Ovary (tissue), 9 donors: ENCODE data around the gene NPAS4. TPM values are rescaled to one million over a fixed set of nuclear protein-coding genes. Genes with fewer than 3 reads are reported as not detected.
"Not testable (repeated sequence)": the region's sequence is repeated elsewhere in the genome, so short reads cannot be mapped to it uniquely, and the experiment has no call there.

Experiments
- DNase-seq, 5 donors: peaks; one replicate each; pipeline ENCODE4 v3.0.0-alpha.2; 2019 to 2020
- H3K27ac ChIP-seq, 2 donors: fragments of 200-600 bp; one replicate each; pipeline versions ENCODE4 v1.5.1 to v1.8.0; 2019 to 2022
- H3K27me3 ChIP-seq: fragments of 200-600 bp; one replicate; pipeline ENCODE4 v1.8.0; 2022
- H3K36me3 ChIP-seq: fragments of 200-600 bp; sonication (generic); one replicate; pipeline ENCODE4 v1.5.1; 2019
- H3K4me1 ChIP-seq: one replicate; pipeline ENCODE4 v1.8.1; 2013; ENCODE audit warnings: mild to moderate bottlenecking, moderate library complexity; ENCODE audit not compliant: insufficient read depth
- H3K4me3 ChIP-seq: fragments of 200-600 bp; sonication (generic); one replicate; pipeline ENCODE4 v1.5.1; 2017
- H3K9me3 ChIP-seq, 2 donors: fragments of 200-600 bp in 1 of 2; sonication (generic) in 1 of 2; one replicate each; pipeline versions ENCODE4 v1.5.1 to v1.8.1; 2013 to 2019; ENCODE audit warnings: mild to moderate bottlenecking in 1 of 2, moderate library complexity in 1 of 2
- CTCF ChIP-seq, 3 donors: fragments of 450-650 bp in 2 of 3; fragments of 200-600 bp in 1 of 3; IDR thresholded peaks; one replicate each; pipeline versions ENCODE4 v1.5.1 to v1.8.0; 2016 to 2022; ENCODE audit warnings: antibody characterized with exemption in 3 of 3, mild to moderate bottlenecking in 1 of 3
- EP300 ChIP-seq: sonication (generic); formaldehyde crosslinking; IDR thresholded peaks from one replicate; pipeline ENCODE4 v1.6.1; 2017; ENCODE audit warnings: antibody characterized with exemption
- POLR2A ChIP-seq: fragments of 450-650 bp; IDR thresholded peaks from one replicate; pipeline ENCODE4 v1.6.1; 2017; ENCODE audit warnings: antibody characterized with exemption, mild to moderate bottlenecking, moderate library complexity
- WGBS, 3 donors: extraction: QIAGEN DNeasy Blood & Tissue Kit in 1 of 3; methylation state at CpG; one replicate each; pipeline versions ENCODE4 v1.1.5 to v1.1.7; 2013 to 2017; 5-methylcytosine and 5-hydroxymethylcytosine counted together
- intact Hi-C, 4 donors: fragments of 100-400 bp; cut with DNase I; formaldehyde crosslinking; loops; one replicate each; pipeline versions ENCODE4 v1.11.0 to v1.15.1; 2022 to 2023
- polyA plus RNA-seq, 2 donors: library from polyadenylated mRNA; stranded (reverse); fragments of 200-250 nt in 1 of 2; fragments of 350-450 nt in 1 of 2; fragmentation: Illumina TruSeq in 1 of 2; extraction: RNeasy Lipid Tissue Mini Kit (QIAGEN cat#74804) in 1 of 2; gene quantifications; one replicate each; pipeline ENCODE4 v1.2.3, GENCODE V29; 2013 to 2014
- total RNA-seq, 7 donors: library from RNA; depleted of rRNA in 2 of 7; stranded (reverse); fragments of >200 nt in 2 of 7; fragmentation: NEBNext Ultra II Directional in 3 of 7; extraction: Animal tissue kit (Norgen Biotek cat#: 25700) in 3 of 7; gene quantifications; one replicate each; pipeline versions ENCODE4 v1.1.0 to v1.2.4, GENCODE V29; 2016 to 2023
- donor health status: DM: no; HTN: no; CAD: no; lungs with moderate emphysema.
- donor health status: DM: no; HTN: no; CAD: no.
- donor health status: Bipolar disorder and iron deficiency.
- donor health status: DM: yes; HTN: yes; CAD: no.
- donor health status: DM: no; HTN: no; CAD: no.
- donor health status: DM: yes; HTN: yes; CAD: no.

The NPAS4 gene
- total and polyA plus RNA-seq, 9 donors, result 0.07 to 3.3 (median 0.32) TPM; not detected in 2

GRCh38 chr11:66457826-66458225 is 37.0 kb downstream of the NPAS4 start:
- no peaks in the 10 kb centered on the region for H3K27me3 ChIP-seq
- H3K4me1 ChIP-seq, result no peaks in the 10 kb centered on the region
- no peaks in the 10 kb centered on the region for H3K36me3 ChIP-seq
- 85 to 92% (median 87%) methylated on average over 6 of the region's 6 CpGs for whole genome bisulfite sequencing, 3 donors
- intact Hi-C loops, result no loop called here
- no peak for DNase-seq
- no peak overlapping the region for H3K27ac ChIP-seq
- no peak for TF ChIP-seq POLR2A
- TF ChIP-seq EP300, result no peak
- no peak for TF ChIP-seq CTCF (IDR thresholded peaks at IDR 0.05)
- no peaks in the 10 kb centered on the region for H3K9me3 ChIP-seq
- H3K4me3 ChIP-seq, result no peak overlapping the region

- intact Hi-C loops, result no loop called here
- WGBS, 3 donors, result 54 to 69% (median 67%) methylated on average over 5 of the region's 5 CpGs
- no peak for DNase-seq
These were observed 38.4 kb downstream of the NPAS4 start for GRCh38 chr11:66459138-66459778.

GRCh38 chr11:66462010-66462409 is 41.2 kb downstream of the NPAS4 start:
- no peak overlapping the region for H3K4me3 ChIP-seq
- no peak for DNase-seq
- TF ChIP-seq EP300, result no peak
- no peak for TF ChIP-seq CTCF (IDR thresholded peaks at IDR 0.05)
- no peak for TF ChIP-seq POLR2A
- H3K4me1 ChIP-seq, result no peaks in the 10 kb centered on the region
- H3K9me3 ChIP-seq, result no peaks in the 10 kb centered on the region
- H3K27me3 ChIP-seq, result no peaks in the 10 kb centered on the region
- H3K36me3 ChIP-seq, result no peaks in the 10 kb centered on the region
- no peak overlapping the region for H3K27ac ChIP-seq
- intact Hi-C loops, result no loop called here

More at GRCh38 chr11:66459138-66459778, 38.4 kb downstream of the NPAS4 start:
- Histone ChIP-seq H3K36me3 (no peaks in the 10 kb centered on the region), H3K27ac (no peak overlapping the region), H3K27me3 (no peaks in the 10 kb centered on the region), H3K9me3 (no peaks in the 10 kb centered on the region), H3K4me1 (no peaks in the 10 kb centered on the region), H3K4me3 (no peak overlapping the region)
- no peak for TF ChIP-seq POLR2A
- TF ChIP-seq CTCF (IDR thresholded peaks at IDR 0.05), result no peak

GRCh38 chr11:66462911-66463310 is 42.1 kb downstream of the NPAS4 start:
- intact Hi-C loops, result no loop called here
- no peak for DNase-seq
- Histone ChIP-seq H3K9me3 (no peaks in the 10 kb centered on the region), H3K4me3 (no peak overlapping the region), H3K36me3 (no peaks in the 10 kb centered on the region), H3K4me1 (no peaks in the 10 kb centered on the region), H3K27ac (no peak overlapping the region), H3K27me3 (no peaks in the 10 kb centered on the region)
- no peak for TF ChIP-seq POLR2A
- TF ChIP-seq EP300, result no peak
- no peak for TF ChIP-seq CTCF (IDR thresholded peaks at IDR 0.05)
- 93 to 95% (median 93%) methylated on average over 3 of the region's 3 CpGs for WGBS, 3 donors

GRCh38 chr11:66464116-66464515 is 43.3 kb downstream of the NPAS4 start:
- H3K36me3 ChIP-seq, DNase-seq, H3K4me3 ChIP-seq, H3K9me3 ChIP-seq, intact Hi-C loops, H3K27me3 ChIP-seq, H3K27ac ChIP-seq, H3K4me1 ChIP-seq: not testable (repeated sequence)
- 85 to 90% (median 87%) methylated on average over 5 of the region's 5 CpGs for WGBS, 3 donors
